Cardiac muscle cell (in vitro differentiated cells and primary cell): ENCODE data around the gene GRID1. TPM values are rescaled to one million over a fixed set of nuclear protein-coding genes. Genes with fewer than 3 reads are reported as not detected.

Experiments used
- DNase-seq, 2 donors: peaks; one replicate each; pipeline versions ENCODE4 v3.0.0 to v3.0.0-alpha.2; 2010 to 2017; ENCODE audit warnings: low read depth in 1 of 2, low spot score in 1 of 2
- H3K27ac ChIP-seq: fragments of 200-600 bp; sonication (generic); 2 replicates; pipeline ENCODE4 v1.5.1; 2016
- H3K27me3 ChIP-seq: fragments of 200-600 bp; sonication (generic); 2 replicates; pipeline ENCODE4 v1.6.0; 2016; ENCODE audit warnings: control low read depth
- H3K36me3 ChIP-seq: fragments of 200-600 bp; sonication (generic); 2 replicates; pipeline ENCODE4 v1.5.1; 2016; ENCODE audit warnings: control low read depth
- H3K4me1 ChIP-seq: fragments of 200-600 bp; sonication (generic); 2 replicates; pipeline ENCODE4 v1.8.1; 2017; ENCODE audit warnings: low read depth, mild to moderate bottlenecking, mixed run types
- H3K4me3 ChIP-seq: fragments of 200-600 bp; sonication (generic); 2 replicates; pipeline ENCODE4 v1.5.1; 2016; ENCODE audit warnings: mild to moderate bottlenecking
- H3K9me3 ChIP-seq: fragments of 200-600 bp; sonication (generic); 2 replicates; pipeline ENCODE4 v1.5.1; 2017; ENCODE audit warnings: low read depth, mild to moderate bottlenecking, control low read depth
- CTCF ChIP-seq: IDR thresholded peaks from 2 replicates; pipeline ENCODE4 v1.5.1; 2012; ENCODE audit warnings: low read depth, mild to moderate bottlenecking, low read length
- polyA plus RNA-seq: library from polyadenylated mRNA; unstranded; fragments of >200 nt; fragmentation: Nextera tagmentation; extraction: Ambion mirVana; gene quantifications from 2 replicates; pipeline ENCODE4 v1.2.1, GENCODE V29; 2016
- total RNA-seq: library from RNA; depleted of rRNA; stranded (reverse); fragments of >200 nt; gene quantifications from 2 replicates; pipeline ENCODE4 v1.2.3, GENCODE V29; 2016

Gene GRID1
- total and polyA plus RNA-seq, 2 experiments from 2014 or later, result 1.5 to 1.6 TPM

DNA sequence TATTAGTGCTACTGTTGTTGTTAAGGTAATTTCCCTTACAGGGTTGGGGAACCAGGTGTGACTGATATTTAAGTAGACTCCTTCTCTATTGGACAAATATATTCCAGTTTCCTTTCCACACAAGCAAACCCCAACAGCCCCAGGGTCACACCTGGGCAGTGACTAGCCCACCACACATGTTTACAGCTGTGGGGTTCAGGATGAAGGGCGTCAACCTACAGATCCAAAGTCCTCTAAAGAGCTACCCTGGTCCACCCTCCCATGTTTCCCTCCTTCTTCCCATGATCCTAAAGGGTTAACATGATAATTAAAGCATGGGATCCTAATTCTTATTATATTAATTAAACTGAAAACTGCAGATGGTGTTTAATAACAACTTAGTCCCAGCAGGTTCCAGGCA is 701.5 kb downstream of the GRID1 start:
- Histone ChIP-seq H3K36me3 (no peaks in the 10 kb centered on the region), H3K27me3 (no peaks in the 10 kb centered on the region), H3K9me3 (no peaks in the 10 kb centered on the region), H3K27ac (no peak overlapping the region), H3K4me3 (no peak overlapping the region), H3K4me1 (no peaks in the 10 kb centered on the region)
- no peak for DNase-seq
- no peak for TF ChIP-seq CTCF

DNA sequence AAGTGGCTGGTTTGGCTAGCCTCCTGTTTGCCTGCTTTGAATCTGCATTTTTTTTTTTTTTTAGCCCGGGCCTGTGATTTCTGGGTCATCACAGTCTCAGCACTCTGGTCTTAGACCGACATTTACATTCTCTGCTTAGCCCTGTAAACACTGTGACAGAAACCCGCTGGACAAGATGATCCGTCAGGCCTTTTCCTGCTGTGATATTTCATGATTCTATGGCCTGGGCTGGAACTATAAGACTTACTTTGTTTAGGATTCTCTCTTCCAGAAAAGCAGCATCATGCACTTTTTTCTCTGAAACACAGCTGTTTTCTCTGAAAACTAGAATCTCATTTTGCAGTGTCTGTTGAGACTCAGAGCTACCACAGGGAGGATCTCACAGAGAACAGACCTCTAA is 705.5 kb downstream of the GRID1 start:
- H3K36me3 ChIP-seq, result no peaks in the 10 kb centered on the region
- H3K4me1 ChIP-seq, result no peaks in the 10 kb centered on the region
- TF ChIP-seq CTCF, result no peak
- no peak overlapping the region for H3K27ac ChIP-seq
- DNase-seq, result no peak
- H3K27me3 ChIP-seq, result no peaks in the 10 kb centered on the region
- H3K4me3 ChIP-seq, result no peak overlapping the region
- H3K9me3 ChIP-seq, result no peaks in the 10 kb centered on the region

DNA sequence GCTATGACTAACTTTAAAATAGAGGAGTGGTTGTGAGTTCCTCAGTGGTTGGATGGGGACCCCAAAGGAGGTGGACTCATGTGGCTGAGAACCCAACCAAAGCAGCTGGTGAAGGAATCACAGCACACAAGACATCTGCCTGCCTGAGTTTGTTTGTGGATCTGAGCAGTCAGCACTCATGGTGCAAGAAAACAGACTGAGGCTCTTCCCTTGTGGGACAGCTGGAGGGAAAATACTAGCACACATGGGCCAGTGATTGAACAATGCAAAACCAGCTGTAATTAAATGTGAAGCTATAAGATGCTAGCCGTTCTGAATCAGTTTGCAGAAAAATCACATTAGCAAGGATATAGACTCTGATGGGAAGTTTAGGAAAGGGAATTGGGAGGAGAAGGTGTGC is 707.3 kb downstream of the GRID1 start:
- Histone ChIP-seq H3K4me3 (no peak overlapping the region), H3K27me3 (no peaks in the 10 kb centered on the region), H3K36me3 (no peaks in the 10 kb centered on the region), H3K4me1 (no peaks in the 10 kb centered on the region), H3K27ac (no peak overlapping the region), H3K9me3 (no peaks in the 10 kb centered on the region)
- TF ChIP-seq CTCF, result no peak
- no peak for DNase-seq

DNA sequence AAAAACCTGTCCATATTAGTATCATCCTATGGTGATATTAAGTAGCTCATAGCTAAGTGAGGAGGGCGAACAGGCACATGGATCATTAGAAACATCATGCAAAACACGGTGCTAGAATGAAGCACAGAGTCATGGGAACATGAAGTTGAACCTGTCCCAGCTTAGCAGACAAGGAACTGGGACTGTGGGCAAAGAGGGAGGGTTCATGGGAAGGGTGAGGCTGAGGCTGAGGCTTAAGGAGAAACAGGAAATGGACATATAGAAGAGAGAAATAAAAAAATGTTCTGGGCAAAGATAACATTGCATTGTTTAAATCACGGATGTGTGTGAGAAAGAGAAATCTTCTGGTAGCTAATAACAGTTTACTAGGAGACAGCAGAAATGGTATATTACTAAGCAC is 708.1 kb downstream of the GRID1 start:
- TF ChIP-seq CTCF, result no peak
- Histone ChIP-seq H3K4me1 (no peaks in the 10 kb centered on the region), H3K4me3 (no peak overlapping the region), H3K36me3 (no peaks in the 10 kb centered on the region), H3K27me3 (no peaks in the 10 kb centered on the region), H3K9me3 (no peaks in the 10 kb centered on the region), H3K27ac (no peak overlapping the region)
- DNase-seq, result no peak

GRCh38 chr10:85657476-85658113 is 709.0 kb downstream of the GRID1 start:
- Histone ChIP-seq H3K27ac (no peak overlapping the region), H3K4me1 (no peaks in the 10 kb centered on the region), H3K27me3 (no peaks in the 10 kb centered on the region), H3K9me3 (no peaks in the 10 kb centered on the region), H3K36me3 (no peaks in the 10 kb centered on the region), H3K4me3 (no peak overlapping the region)
- no peak for TF ChIP-seq CTCF
- DNase-seq, result no peak
